Measurements from ENCODE around the gene CUX1. TPM values are rescaled to one million over a fixed set of nuclear protein-coding genes. Genes with fewer than 3 reads are reported as not detected.

The CUX1 gene
- total RNA-seq, 1 experiment from 2014 or later, result 53.5 TPM

DNA sequence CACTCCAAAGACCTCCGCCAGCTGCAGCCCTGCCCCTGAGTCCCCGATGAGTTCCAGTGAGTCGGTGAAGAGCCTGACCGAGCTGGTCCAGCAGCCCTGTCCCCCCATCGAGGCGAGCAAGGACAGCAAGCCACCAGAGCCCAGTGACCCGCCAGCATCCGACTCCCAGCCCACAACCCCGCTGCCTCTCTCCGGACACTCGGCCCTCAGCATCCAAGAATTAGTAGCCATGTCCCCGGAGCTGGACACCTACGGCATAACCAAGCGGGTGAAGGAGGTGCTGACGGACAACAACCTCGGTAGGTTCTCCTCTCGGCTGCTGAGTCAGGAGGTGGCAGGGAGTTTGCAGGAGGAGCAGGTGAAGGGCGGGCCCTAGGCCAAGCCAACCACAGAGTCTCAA lies 409.9 kb downstream of the CUX1 start:
- no peak overlapping the region for H2AFZ ChIP-seq (ENCODE audit: low read length)
- H3K4ac ChIP-seq (ENCODE audit: low read depth, low read length), result no peak overlapping the region
- H2BK15ac ChIP-seq (ENCODE audit: low read depth, low read length), result no peak overlapping the region
- no peak overlapping the region for H3K56ac ChIP-seq (ENCODE audit: insufficient read length, low read depth, low read length)
- H3K14ac ChIP-seq (ENCODE audit: insufficient read depth, low read length), result no peak overlapping the region
- no peak overlapping the region for H3T11ph ChIP-seq (ENCODE audit: low read length)
- DNase-seq, result no peak
- H3K27ac ChIP-seq (ENCODE audit: insufficient read length, low read depth, low read length), result no peak overlapping the region
- Mint-ChIP-seq H3K4me1 (no peaks in the 10 kb centered on the region), H3K4me3 (no peak overlapping the region), H3K27me3 (ENCODE audit: low read depth) (no peaks in the 10 kb centered on the region), H3K36me3 (ENCODE audit: insufficient read depth in 1 of 3, low read depth in 3 of 3) (peaks cover 6 to 44% (median 26%) of the 10 kb centered on the region in 3 experiments; a peak in 6 of 7 replicates), H3K27ac (no peak overlapping the region), H3K9me3 (no peaks in the 10 kb centered on the region)
- H4K91ac ChIP-seq (ENCODE audit: insufficient read length, low read depth, low read length), result no peak overlapping the region
- no CpG with 5 or more reads among the region's 18 CpGs for WGBS (ENCODE audit: extremely low coverage, insufficient read length, low lambda C conversion rate)
- no peak overlapping the region for H4K8ac ChIP-seq (replicated peaks; ENCODE audit: insufficient read length, low read depth, low read length)
- H2BK20ac ChIP-seq (ENCODE audit: low read depth, low read length, poor library complexity, severe bottlenecking), result no peak overlapping the region
- no peak overlapping the region for H3K9ac ChIP-seq (ENCODE audit: extremely low read depth, insufficient read length, low read length)
- H4K5ac ChIP-seq (ENCODE audit: insufficient read length, low read depth, low read length), result no peak overlapping the region
- no peaks in the 10 kb centered on the region for H3K79me1 ChIP-seq (ENCODE audit: insufficient read depth, low read depth, low read length, poor library complexity, severe bottlenecking)
- H3K18ac ChIP-seq (ENCODE audit: insufficient read length, low read depth, low read length), result no peak overlapping the region
- no peaks in the 10 kb centered on the region for H3K27me3 ChIP-seq (ENCODE audit: insufficient read depth, low read length)
- H3K79me2 ChIP-seq (ENCODE audit: insufficient read depth, low read length), result no peaks in the 10 kb centered on the region
- H3K4me1 ChIP-seq (ENCODE audit: insufficient read depth, low read length), result no peaks in the 10 kb centered on the region
- H3K23ac ChIP-seq (ENCODE audit: insufficient read length, low read depth, low read length), result no peak overlapping the region
- H2AK5ac ChIP-seq (ENCODE audit: insufficient read length, low read length), result no peak overlapping the region
- TF ChIP-seq, protein P1, sequence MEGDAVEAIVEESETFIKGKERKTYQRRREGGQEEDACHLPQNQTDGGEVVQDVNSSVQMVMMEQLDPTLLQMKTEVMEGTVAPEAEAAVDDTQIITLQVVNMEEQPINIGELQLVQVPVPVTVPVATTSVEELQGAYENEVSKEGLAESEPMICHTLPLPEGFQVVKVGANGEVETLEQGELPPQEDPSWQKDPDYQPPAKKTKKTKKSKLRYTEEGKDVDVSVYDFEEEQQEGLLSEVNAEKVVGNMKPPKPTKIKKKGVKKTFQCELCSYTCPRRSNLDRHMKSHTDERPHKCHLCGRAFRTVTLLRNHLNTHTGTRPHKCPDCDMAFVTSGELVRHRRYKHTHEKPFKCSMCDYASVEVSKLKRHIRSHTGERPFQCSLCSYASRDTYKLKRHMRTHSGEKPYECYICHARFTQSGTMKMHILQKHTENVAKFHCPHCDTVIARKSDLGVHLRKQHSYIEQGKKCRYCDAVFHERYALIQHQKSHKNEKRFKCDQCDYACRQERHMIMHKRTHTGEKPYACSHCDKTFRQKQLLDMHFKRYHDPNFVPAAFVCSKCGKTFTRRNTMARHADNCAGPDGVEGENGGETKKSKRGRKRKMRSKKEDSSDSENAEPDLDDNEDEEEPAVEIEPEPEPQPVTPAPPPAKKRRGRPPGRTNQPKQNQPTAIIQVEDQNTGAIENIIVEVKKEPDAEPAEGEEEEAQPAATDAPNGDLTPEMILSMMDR (conservative IDR thresholded peaks at IDR 0.05), result no peak
- no peaks in the 10 kb centered on the region for H3K23me2 ChIP-seq (ENCODE audit: insufficient read length, low read depth, low read length, poor library complexity, severe bottlenecking)
- H3K9me3 ChIP-seq (ENCODE audit: control insufficient read depth, low read depth, low read length), result no peaks in the 10 kb centered on the region
- H2BK120ac ChIP-seq (ENCODE audit: low read depth, low read length, poor library complexity, severe bottlenecking), result no peak overlapping the region
- H2BK5ac ChIP-seq (ENCODE audit: insufficient read length, low read length), result no peak overlapping the region
- no peak overlapping the region for H3K4me2 ChIP-seq (ENCODE audit: insufficient read depth, insufficient read length, low read length)
- no peaks in the 10 kb centered on the region for H4K20me1 ChIP-seq (ENCODE audit: control insufficient read depth, insufficient read depth, insufficient read length)
- H2BK12ac ChIP-seq (ENCODE audit: insufficient read length, low read depth, low read length), result no peak overlapping the region

Measured in H9 (cell line).